H1 (cell line): ENCODE data around the gene GPS1. TPM values are rescaled to one million over a fixed set of nuclear protein-coding genes. Genes with fewer than 3 reads are reported as not detected.

ENCODE experiments used
- CHD7 ChIP-seq: fragments of 300-600 bp; sonication (generic); IDR thresholded peaks from 2 replicates; pipeline ENCODE4 v1.7.1; 2012; ENCODE audit warnings: low read length, moderate library complexity, mild to moderate bottlenecking, inconsistent platforms; ENCODE audit not compliant: insufficient replicate concordance
- E2F6 ChIP-seq: IDR thresholded peaks from 2 replicates; pipeline ENCODE4 v1.6.1; 2012; ENCODE audit warnings: inconsistent platforms
- EP300 ChIP-seq, 2 experiments: IDR thresholded peaks; 1 replicate in 1 of 2; 2 replicates in 1 of 2; pipeline ENCODE4 v1.6.1; 2011 to 2012; ENCODE audit warnings: low read depth in 2 of 2, low read length in 2 of 2, mild to moderate bottlenecking in 2 of 2, borderline replicate concordance in 1 of 2, inconsistent platforms in 1 of 2, moderate library complexity in 1 of 2
- GABPA ChIP-seq: IDR thresholded peaks from 2 replicates; pipeline ENCODE4 v1.6.1; 2011; ENCODE audit warnings: mild to moderate bottlenecking, low read length, moderate library complexity, borderline replicate concordance; ENCODE audit not compliant: insufficient read depth
- POU5F1 ChIP-seq: IDR thresholded peaks from 2 replicates; pipeline ENCODE4 v1.6.1; 2011; ENCODE audit warnings: low read depth, mild to moderate bottlenecking, low read length, moderate library complexity
- SRF ChIP-seq: IDR thresholded peaks from 2 replicates; pipeline ENCODE4 v1.6.1; 2011; ENCODE audit warnings: mild to moderate bottlenecking, low read depth, low read length, moderate library complexity
- TAF7 ChIP-seq: optimal IDR thresholded peaks from 2 replicates; pipeline ENCODE3; 2011; ENCODE audit warnings: low read depth, mild to moderate bottlenecking, inconsistent platforms, low read length, moderate library complexity, borderline replicate concordance
- polyA plus RNA-seq, 7 experiments: library from polyadenylated mRNA; depleted of rRNA in 3 of 7; stranded (reverse) in 5 of 7; unstranded in 2 of 7; fragments of >200 nt in 5 of 7; fragments of 200-250 nt in 2 of 7; gene quantifications; 1 replicate in 5 of 7; 2 replicates in 1 of 7; 4 replicates in 1 of 7; pipeline versions ENCODE4 v1.2.1 to v1.2.3, GENCODE V29; 2011 to 2013; ENCODE audit warnings: missing spikeins in 2 of 7, mixed read lengths in 2 of 7
- total RNA-seq: library from RNA; stranded (reverse); fragmentation: NEBNext Ultra II Directional; extraction: Animal tissue kit (Norgen Biotek cat#: 25700); gene quantifications from 2 replicates; pipeline ENCODE4 v1.2.1, GENCODE V29; 2021

GPS1 gene
- total and polyA plus RNA-seq, 2 of the 8 experiments (the other 6 are each of a cell fraction or from before 2014, with no cell fraction given), result 153 to 277 TPM

DNA sequence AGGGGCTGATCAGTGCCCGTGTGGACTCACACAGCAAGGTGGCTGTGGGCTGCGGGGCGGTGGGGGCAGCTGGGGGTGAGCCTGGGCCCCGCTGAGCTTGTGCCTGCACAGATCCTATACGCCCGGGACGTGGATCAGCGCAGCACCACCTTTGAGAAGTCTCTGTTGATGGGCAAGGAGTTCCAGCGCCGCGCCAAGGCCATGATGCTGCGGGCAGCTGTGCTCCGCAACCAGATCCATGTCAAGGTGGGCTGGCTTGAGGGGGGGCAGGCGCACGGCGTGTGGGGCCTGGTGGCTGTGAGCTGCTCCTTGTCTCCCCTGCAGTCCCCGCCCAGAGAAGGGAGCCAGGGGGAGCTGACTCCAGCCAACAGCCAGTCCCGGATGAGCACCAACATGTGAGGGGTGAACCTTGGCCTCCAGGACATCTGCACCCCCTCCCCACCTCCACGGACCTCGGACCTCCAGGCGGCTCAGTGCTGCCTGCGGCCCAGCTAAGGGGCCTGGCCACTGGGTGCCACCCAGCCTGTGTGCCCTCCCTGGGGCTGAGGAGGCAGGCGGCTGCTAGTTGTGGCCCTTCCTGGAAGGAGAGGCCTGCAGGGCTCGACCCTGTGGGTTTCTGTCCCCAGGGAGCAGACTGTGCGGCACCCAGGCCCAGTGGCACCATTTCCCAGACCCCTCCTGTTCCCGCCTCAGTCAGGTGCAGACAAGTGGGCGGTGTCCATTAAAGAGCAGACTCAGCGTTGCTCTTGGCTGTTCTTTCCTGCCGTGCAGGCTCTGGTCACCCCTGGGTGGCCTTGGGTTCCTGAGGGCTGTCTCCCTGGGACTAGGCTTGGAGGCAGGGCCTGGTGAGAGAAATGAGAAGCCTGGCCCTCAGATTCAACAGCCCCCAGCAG is 5.3 kb downstream of the GPS1 start (continued):
- no peak for TF ChIP-seq CHD7
- no peak for TF ChIP-seq TAF7
- no peak for TF ChIP-seq E2F6
- no peak for TF ChIP-seq EP300 (IDR thresholded peaks at IDR 0.05; ENCODE audit: borderline replicate concordance in 1 of 2, low read depth in 2 of 2, low read length in 2 of 2)
- no peak for TF ChIP-seq GABPA
- no peak for TF ChIP-seq POU5F1
- no peak for TF ChIP-seq SRF
